Neutrophil (primary cell): Measurements from ENCODE around the gene GCGR.

Experiments
- H3K27ac ChIP-seq: fragments of 200-600 bp; sonication (generic); 2 replicates; pipeline ENCODE4 v1.5.1; 2016; ENCODE audit warnings: mild to moderate bottlenecking, moderate library complexity
- H3K27me3 ChIP-seq: fragments of 200-600 bp; sonication (generic); 2 replicates; pipeline ENCODE4 v1.6.0; 2016; ENCODE audit warnings: mild to moderate bottlenecking
- H3K36me3 ChIP-seq: fragments of 200-600 bp; sonication (generic); 2 replicates; pipeline ENCODE4 v1.5.1; 2017
- H3K4me1 ChIP-seq, 2 experiments: fragments of 200-600 bp in 1 of 2; sonication (generic) in 1 of 2; 1 replicate in 1 of 2; 2 replicates in 1 of 2; pipeline versions ENCODE4 v1.5.1 to v1.6.1; 2013 to 2016; ENCODE audit warnings: low read depth in 1 of 2, low read length in 1 of 2, mild to moderate bottlenecking in 1 of 2, moderate library complexity in 1 of 2; ENCODE audit not compliant: control insufficient read depth in 1 of 2, insufficient read depth in 1 of 2
- H3K4me3 ChIP-seq, 2 experiments: fragments of 200-600 bp in 1 of 2; sonication (generic) in 1 of 2; 1 replicate in 1 of 2; 2 replicates in 1 of 2; pipeline ENCODE4 v1.5.1; 2013 to 2016; ENCODE audit warnings: low read depth in 1 of 2, low read length in 1 of 2, mild to moderate bottlenecking in 1 of 2, moderate library complexity in 1 of 2
- H3K9me3 ChIP-seq: fragments of 200-600 bp; sonication (generic); 2 replicates; pipeline ENCODE4 v1.5.1; 2016
- CTCF ChIP-seq: fragments of 200-600 bp; sonication (generic); IDR thresholded peaks from 2 replicates; pipeline ENCODE4 v1.5.1; 2016; ENCODE audit warnings: antibody characterized with exemption

GCGR gene

GRCh38 chr17:81803728-81804558, at the start of gene GCGR:
TSS of gene GCGR (plus strand) at chr17:81804150. CDS start at chr17:81809019, 4,869 bp downstream.
- H3K9me3 ChIP-seq, result no peaks in the 10 kb centered on the region
- peaks cover 0 to 8% of the 10 kb centered on the region in 2 experiments for H3K4me1 ChIP-seq
- peaks cover 99% of the 10 kb centered on the region for H3K27me3 ChIP-seq
- no peak within 1 kb of the TSS for H3K27ac ChIP-seq
- no peak for TF ChIP-seq CTCF
- no peak within 1 kb of the TSS for H3K4me3 ChIP-seq
- H3K36me3 ChIP-seq, result no peaks in the 10 kb centered on the region

DNA sequence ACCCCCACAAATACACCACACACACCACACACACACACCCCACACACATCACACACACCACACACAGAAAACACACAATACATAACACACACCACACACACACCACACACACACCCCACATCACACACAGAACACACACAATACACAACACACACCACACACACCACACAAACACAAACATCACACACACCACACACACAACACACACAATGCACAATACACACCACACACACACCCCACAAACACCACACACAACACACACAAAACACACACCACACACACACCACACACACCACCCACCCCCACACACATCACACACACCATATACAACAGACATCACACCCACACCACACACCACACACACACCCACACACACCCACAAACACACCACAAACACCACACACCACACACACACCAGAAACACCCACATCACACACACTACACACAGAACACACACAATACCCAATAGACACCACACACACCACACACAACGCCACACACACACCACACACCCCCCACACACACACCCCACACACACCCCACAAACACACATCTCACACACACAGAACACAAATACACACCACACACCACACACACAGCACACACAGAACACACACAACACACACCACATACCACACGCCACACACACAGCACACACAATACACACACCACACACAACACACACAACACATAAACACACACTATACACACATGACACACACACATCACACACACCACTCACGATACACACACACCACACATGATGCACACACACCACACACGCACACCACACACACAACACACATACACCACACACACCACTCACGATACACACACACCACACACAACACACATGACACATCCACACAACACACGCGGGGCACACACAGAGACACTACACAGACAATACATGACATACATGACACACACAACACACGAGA, 11.0 kb upstream of the GCGR start:
- TF ChIP-seq CTCF, result no peak
- no peak overlapping the region for H3K27ac ChIP-seq
- H3K36me3 ChIP-seq, result no peaks in the 10 kb centered on the region
- H3K9me3 ChIP-seq, result no peaks in the 10 kb centered on the region
- no peaks in the 10 kb centered on the region for H3K4me1 ChIP-seq
- no peak overlapping the region for H3K4me3 ChIP-seq
- peaks cover 15% of the 10 kb centered on the region for H3K27me3 ChIP-seq

GRCh38 chr17:81794074-81794476, 9.9 kb upstream of the GCGR start:
- H3K9me3 ChIP-seq, result no peaks in the 10 kb centered on the region
- H3K4me3 ChIP-seq, result no peak overlapping the region
- H3K4me1 ChIP-seq, result no peaks in the 10 kb centered on the region
- no peak for TF ChIP-seq CTCF
- H3K27me3 ChIP-seq, result peaks cover 15% of the 10 kb centered on the region
- no peak overlapping the region for H3K27ac ChIP-seq
- H3K36me3 ChIP-seq, result no peaks in the 10 kb centered on the region

DNA sequence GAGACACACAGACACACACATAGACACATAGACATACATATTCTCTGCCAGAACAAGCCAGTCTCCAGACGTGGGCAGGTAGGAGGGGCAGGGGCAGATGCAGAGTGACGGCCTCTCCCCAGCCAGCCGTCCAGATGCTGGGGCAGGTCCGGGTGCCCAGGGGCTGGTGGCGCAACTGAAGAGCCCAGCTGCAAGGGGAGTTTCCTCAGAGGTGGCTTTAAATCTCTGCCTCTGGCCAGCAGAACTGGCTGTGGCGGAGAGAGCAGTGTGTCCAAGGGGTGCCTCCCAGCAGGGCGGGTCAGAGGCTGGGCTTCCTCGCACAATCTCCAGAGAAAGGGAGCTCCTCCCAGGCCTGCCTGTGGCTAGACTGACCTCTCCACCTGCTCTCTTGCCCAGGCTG, 9.4 kb upstream of the GCGR start:
- Histone ChIP-seq H3K4me1 (no peaks in the 10 kb centered on the region), H3K36me3 (no peaks in the 10 kb centered on the region), H3K4me3 (no peak overlapping the region), H3K9me3 (no peaks in the 10 kb centered on the region), H3K27me3 (peaks cover 20% of the 10 kb centered on the region), H3K27ac (no peak overlapping the region)
- no peak for TF ChIP-seq CTCF

DNA sequence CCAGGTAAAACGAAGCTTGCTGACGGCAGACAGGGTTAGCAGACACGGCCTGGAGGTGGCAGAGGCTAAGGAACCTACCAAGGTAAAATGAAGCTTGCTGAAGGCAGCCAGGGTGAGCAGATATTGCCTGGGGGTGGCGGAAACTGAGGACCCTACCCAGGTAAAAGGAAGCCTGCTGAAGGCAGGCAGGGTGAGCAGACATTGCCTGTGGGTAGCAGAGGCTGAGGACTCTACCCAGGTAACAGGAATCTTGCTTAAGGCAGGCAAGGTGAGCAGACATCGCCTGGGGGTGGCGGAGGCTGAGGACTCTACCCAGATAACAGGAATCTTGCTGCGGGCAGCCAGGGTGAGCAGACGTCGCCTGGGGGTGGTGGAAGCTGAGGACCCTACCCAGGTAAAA, 2.6 kb upstream of the GCGR start:
- H3K36me3 ChIP-seq, result no peaks in the 10 kb centered on the region
- H3K27ac ChIP-seq, result no peak overlapping the region
- no peak overlapping the region for H3K4me3 ChIP-seq
- H3K9me3 ChIP-seq, result no peaks in the 10 kb centered on the region
- no peak for TF ChIP-seq CTCF
- H3K4me1 ChIP-seq, result peaks cover 0 to 8% of the 10 kb centered on the region in 2 experiments
- H3K27me3 ChIP-seq, result peaks cover 73% of the 10 kb centered on the region
